ENCODE results near the gene ZBED6.

DNA sequence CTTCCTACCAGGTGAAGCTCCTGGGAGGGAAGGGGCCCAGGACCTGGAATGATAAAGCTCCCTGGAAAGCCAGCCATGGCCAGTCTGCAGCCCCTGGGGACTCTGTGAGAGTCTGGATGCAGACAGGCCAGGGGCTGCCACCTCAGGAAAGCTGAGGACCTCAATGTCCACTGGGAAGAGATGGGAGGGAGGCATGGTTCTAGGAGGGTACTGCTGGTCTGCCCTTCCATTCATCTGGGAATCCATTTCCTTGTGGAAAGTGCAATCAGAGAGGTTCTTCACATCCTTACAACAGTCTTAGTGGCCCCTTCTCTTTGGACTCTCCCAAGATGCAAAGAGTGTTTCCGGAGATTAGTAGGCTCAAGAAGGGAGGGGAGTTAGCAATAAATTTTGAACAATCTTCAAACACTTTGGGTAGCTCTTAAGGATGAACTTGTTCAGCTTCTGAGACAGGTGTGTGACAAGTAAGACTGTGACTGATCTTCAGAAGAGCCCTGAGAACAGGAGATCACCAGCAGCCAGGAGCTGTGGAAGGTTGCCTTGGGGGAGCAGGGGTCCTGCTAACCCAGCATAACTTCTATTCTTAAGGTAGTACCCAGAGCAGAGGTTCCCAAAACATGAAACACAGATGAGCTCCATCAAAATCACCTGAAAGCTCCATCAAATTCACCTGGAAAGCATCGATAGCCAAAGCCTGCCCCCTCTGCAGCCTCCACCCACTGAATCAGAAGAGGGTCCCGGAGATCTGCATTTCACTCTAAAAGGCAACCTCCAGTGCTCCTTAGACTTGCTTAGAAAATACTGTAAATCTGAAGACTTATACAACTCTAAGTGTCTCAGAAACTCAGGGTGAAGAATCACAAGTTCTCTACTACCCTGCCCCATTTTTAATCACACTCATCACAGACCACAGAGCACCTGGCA, 31.1 kb upstream of the ZBED6 start:
- TF ChIP-seq, protein P1, sequence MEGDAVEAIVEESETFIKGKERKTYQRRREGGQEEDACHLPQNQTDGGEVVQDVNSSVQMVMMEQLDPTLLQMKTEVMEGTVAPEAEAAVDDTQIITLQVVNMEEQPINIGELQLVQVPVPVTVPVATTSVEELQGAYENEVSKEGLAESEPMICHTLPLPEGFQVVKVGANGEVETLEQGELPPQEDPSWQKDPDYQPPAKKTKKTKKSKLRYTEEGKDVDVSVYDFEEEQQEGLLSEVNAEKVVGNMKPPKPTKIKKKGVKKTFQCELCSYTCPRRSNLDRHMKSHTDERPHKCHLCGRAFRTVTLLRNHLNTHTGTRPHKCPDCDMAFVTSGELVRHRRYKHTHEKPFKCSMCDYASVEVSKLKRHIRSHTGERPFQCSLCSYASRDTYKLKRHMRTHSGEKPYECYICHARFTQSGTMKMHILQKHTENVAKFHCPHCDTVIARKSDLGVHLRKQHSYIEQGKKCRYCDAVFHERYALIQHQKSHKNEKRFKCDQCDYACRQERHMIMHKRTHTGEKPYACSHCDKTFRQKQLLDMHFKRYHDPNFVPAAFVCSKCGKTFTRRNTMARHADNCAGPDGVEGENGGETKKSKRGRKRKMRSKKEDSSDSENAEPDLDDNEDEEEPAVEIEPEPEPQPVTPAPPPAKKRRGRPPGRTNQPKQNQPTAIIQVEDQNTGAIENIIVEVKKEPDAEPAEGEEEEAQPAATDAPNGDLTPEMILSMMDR (IDR thresholded peaks at IDR 0.05; ENCODE audit: insufficient read depth, low read length, poor library complexity, severe bottlenecking) = no peak
- TF ChIP-seq EZH2phosphoT487 (conservative IDR thresholded peaks at IDR 0.05; ENCODE audit: low read length) = no peak

All from SU-DHL-6 (cell line).